Activated gamma-delta T cell treated with Interleukin-2 at 50 U/mL for 16 hours (primary cell): Measurements from ENCODE around the gene DIS3L2.

Source experiments
- DNase-seq: peaks from one replicate; pipeline ENCODE4 v3.0.0-alpha.2; 2020

DIS3L2 gene

DNA sequence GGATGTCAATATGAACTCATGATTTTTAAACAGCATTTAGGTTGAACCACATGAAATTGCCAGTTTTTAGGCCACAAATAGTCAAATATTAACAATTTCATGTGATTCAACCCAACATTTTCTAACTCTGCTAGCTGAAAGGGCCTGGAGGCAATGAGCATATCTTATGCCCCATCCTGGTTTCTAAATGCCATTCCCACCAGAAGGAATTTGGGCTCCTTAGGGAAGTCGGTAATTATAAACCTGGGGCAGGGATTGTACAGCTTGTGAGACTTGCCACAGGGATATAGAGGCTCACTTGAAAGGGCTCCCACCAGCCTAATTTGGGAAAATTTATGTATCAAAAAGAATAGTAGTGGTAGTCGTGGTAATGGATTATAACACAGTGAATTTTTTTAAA lies 238.7 kb downstream of the DIS3L2 start:
- DNase-seq: no peak

DNA sequence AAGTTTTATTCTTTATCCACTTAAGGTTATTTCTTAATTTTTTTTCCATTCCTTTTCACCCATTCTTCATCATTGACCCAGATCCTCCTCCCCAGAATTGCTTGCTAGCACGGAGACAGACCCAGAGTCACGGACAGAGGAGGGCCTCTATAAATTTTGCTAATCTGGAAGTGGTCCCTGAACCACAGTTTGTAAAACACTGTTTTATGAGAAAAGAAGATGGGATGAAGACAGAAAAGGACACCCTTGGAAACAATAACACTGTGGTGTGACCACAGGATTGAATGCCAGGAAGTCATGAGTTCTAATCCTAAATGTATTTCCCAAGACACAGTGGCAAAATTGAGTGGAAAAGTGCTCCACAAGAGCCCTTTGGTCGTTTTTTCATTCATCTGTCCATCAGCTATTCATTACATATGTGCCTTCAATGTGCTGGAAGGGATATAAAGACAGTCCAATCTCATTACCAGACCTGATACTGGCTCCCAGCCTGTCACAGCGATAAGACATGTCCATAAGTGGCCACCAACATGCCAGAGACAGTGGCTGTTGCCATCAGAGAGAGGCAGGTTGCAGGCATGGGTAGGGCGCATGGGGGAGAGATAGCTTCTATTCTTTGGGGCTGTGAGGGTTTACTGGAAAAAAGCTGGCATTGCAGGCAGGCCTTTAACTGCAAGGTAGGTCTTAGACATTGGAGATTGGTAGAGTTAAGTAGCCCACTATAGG lies 241.8 kb downstream of the DIS3L2 start:
- DNase-seq: no peak

DNA sequence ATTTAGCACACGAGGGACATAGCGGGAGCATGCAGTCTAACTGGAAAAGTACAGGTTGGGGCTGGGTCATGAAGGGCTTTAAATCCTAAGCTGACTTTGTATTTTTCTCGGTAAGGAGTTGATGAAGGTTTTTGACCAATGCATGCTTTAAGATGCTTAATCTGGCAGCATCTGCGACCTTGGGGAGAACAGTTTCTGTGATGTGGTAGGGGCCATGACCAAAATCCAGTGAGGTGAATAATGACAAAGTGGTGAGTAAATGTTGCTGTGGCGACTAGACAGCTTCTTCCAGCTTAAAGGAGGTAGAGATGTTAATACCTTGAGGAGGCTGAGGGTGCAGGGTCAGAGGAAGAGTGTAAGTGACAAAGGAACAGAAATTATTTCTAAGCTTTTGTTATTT lies 242.4 kb downstream of the DIS3L2 start:
- no peak for DNase-seq

DNA sequence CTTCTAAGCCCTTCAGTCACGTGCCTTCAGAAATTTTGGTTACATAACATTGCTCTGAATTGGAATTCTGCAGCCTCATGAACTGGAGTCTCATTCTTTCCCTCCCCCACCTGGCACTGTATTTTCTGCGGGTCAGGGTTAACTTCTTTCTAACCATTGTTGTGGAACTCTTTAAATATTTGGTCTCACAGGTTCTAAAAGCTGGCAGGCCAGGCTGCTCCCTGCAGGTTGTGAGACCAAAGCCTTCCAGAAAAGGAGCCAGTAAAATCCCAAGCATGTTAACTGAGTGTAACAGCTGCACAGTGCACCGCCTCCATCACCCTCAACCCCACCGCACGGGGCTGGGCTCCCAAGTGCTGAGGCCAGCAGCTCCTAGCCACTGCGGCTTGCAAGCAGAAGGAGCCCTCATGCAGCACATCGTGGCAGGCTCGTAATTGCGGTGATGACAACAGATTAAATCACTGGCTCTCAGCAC lies 243.0 kb downstream of the DIS3L2 start:
- DNase-seq: no peak

DNA sequence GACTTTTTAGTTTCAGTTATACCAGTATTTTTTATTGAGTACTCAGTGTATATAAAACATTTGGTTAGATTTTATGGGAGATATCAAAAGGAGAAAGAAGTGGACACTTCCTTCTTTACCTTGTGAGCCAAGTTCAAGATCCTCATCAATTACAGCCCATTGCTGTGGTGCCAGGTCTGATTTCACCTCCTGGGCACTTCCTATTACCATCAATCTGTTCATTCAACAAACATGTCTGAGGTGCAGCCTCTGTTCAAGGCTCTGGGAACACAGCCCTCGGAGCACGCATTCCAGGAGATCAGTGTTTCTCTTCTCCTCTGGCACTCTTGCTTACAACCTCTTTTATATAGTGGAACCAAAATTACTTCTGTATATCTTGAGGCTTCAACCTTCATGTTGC lies 245.7 kb downstream of the DIS3L2 start:
- no peak for DNase-seq

DNA sequence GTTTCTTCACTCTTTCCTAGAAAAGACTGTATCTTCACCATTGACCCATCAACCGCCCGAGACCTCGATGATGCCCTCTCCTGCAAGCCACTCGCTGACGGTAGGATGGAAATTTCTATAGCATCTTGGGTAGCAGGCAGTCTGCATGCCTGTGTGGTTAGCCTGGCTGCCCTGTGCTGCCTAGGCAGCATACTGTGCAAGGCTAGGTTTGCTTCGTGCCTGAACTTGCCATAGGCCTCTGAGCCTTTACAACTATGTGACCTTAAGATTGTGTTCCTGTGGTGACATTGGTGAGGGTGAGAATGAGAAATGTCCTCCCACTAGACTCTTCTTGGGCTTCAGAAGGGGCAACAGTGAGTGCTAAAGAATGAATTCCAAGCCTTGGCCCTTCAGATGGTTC lies 248.8 kb downstream of the DIS3L2 start:
- DNase-seq: no peak

DNA sequence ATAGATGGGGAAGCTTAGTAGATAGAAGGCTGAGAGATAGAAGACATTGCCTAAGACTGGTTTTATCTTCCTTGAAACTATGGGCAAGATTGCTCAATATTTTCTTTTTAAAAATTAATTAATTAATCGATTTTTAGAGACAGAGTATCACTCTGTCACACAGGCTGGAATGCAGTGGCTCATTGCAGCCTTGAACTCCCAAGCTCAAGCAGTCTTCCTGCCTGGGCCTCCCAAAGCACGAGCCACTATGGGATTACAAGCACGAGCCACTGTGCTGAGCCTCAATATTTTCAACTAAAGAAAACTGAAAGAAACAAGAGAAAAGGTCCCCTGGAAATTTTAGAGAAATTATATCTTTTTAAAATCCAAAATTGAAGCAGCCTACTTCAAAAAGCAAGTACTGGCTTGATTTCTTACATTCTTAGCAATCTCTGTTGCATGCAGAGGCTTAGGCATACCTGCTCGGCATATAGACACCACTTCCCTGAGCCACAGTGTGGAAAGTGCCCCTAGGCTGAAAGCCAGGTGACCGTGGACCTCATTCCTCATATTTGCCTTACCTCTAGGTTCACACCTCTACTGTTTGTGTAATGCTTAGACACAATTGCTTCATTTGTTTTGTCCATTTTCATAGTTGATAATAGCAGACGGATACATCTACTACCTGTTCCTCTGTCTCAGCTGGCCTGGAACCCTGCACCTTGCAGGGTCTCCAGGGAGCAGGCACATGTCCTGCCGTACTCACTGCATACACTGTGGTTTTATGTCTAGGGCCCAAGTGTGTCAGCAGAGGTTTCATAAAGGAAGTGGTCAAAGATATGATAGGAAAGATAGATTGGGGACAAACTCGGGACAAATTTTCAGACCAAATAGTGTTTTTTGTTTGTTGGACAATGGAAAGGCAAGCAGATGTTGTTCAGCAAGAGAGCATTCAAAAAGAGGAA lies 250.5 kb downstream of the DIS3L2 start:
- no peak for DNase-seq

DNA sequence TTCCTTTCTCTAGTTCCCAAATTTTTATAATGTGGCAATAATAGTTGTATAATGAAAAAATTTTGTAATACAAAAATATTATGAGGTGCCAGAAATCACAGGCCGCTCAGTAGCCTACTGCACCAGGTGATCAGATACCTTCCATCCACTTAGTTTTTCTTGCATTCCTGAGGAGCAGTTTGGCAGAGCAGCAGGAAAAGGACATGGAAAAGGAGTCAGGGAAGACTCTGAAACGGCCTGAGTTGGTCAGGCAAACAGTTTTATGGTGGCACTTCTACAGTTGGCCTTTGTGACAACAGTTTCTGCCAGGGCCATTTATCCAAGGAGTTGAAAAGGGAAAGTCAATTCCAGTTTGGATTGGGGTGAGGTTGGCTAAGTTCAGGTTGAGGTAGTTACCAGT lies 251.7 kb downstream of the DIS3L2 start:
- DNase-seq: no peak

DNA sequence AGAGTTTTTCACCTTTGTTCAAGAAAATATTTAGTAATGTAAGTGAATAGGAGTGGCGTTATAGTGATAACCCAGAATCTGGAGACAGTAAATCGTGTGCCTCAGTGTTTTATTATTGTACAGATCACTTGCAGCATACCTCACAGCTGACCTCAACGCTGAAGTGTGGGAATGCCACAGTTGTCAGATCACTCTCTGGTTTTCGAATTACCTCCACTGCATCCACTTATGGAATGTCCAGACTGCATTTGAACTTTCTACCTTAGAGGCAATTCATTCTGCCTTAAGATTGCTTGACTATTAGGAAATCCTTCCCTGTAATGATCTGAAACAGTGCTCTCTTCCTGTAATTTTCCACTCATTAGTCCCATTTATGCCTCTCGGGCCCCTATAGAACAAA lies 252.5 kb downstream of the DIS3L2 start:
- DNase-seq: no peak

DNA sequence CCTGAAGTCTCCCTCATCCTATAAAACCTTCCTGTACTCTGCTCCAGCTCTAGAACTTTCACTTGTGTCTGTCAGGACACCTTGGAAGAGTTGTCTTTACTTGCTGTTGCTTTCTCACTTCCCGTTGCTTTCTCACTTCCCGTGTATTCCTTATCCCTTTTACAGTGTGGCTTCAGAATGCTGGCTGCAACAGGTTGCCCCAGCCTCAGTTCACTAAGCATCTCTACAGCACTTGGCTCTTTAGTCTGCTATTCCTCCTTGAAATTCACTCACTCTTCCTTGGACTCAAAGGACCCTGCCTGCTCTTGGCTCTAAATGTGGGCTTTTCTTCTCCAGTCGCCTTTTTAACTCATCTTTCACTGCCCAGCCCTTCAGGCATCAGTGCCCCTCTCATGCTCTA lies 254.5 kb downstream of the DIS3L2 start:
- no peak for DNase-seq

DNA sequence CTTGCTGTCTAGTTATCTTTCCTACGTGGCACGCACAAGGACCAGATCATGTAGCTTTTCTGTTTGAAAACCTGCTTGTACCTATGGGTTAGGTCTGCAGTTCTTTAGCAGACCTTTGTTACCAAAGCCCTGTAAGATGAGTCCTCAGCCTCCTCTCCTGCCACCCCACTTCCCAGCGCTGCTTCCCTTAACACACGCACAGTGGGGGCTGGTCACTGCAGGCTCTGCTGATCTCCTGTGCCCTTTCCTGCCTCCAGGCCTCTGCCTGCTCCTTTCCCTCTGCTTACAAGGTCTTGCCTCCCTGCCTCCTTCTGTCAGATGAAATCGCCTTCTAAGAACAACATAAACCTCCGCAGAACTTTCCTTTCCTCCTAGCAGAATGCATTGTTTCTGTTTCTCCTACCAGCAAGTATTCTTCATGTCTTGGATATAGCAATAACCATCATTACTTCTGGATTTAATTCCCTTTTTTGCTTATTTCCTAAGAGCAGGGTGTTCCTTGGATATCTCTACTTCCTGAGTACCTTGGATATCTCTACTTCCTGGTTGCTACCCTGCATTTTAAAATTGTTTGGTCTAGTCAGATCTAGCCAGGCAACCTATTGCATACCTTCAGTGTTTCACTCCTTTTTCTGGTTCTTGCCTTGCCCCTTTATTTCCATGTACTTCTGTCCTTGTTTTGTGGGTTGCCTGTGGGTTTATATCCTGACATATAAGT lies 257.4 kb downstream of the DIS3L2 start:
- no peak for DNase-seq

DNA sequence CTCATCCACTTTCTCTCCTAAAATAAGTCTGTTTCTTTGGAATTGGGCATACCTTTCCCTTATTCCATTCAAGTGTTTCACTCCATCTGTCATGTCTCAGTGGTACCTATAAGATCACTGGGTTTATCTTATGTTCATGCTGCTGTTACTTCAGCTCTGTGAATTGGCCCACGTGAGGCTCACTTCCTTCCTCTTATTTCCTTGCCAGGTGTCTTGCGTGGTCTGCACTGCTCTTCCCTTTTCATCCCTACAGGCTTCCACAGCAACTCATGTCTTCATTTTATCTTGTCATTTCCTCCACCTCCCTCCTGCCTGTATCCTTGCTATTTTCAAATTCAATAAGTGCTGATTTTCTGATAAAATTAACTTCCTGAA lies 258.0 kb downstream of the DIS3L2 start:
- DNase-seq: no peak

DNA sequence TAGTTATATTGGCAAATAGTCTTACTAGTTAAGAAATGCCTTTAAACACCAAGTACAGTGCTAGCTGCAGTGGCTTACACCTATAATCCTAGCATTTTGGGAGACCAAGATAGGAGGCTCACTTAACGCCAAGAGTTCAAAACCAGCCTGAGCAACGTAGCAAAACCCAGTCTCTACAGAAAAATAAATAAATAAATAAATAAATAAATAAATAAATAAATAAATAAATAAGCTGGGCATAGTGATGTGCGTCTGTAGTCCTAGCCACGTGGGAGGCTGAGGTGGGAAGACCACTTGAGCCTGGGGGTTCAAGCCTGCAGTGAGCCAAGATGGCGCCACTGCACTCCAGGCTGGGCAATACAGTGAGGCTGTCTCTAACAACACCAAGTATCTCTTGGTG lies 258.4 kb downstream of the DIS3L2 start:
- no peak for DNase-seq

DNA sequence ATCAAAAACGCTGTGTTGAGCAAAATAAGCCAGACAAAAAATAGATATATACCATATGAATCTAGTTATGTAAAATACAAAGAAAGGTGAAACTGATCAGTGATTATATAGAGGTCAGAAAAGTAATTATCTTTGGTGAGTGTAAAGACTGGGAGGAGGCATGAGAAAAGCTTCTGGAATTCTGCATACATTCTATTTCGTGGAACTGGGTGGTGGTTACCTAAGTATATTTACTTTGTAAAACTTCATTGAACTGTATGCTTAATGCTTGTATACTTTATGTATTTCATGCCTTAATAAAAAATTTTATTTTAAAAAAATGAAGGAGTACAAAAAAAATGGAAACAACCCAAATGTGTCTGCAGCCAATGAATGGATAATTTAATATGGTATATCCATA lies 263.9 kb downstream of the DIS3L2 start:
- no peak for DNase-seq

DNA sequence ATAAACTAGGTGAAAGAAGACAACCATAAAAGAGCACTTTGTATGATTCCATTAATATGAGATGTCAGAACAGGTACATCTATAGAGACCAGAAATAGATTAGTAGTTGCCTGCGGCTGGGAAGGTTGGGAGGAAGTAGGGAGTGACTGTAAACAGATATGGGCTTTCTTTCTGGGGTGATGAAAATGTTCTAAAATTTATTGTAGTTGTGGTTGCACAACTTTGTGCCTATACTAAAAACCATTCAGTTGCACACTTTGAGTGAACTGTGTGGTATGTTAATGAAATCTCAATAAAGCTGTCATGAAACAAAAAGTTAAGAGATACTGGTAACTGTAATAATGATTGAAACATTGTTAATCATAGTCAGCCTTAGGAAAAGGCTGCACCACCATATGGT lies 264.4 kb downstream of the DIS3L2 start:
- no peak for DNase-seq

DNA sequence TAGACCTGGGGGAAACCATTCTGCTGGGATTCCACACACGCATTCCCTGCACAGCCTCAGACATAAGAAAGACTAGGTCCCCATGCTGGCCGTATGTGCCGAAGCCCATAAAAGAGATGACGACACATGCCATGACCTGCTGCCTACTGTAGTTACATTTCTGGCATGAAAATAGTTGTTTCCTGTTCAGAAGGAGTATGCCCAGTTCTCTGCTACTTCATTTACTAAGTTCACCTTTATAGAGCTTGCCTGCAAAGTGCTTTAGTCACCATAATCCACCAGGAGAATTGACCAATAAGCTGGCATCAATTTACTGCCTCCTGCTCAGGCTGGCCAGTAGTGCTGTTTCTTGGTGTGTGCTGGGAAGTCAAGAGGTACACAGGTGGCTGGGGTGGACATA lies 266.8 kb downstream of the DIS3L2 start:
- no peak for DNase-seq

DNA sequence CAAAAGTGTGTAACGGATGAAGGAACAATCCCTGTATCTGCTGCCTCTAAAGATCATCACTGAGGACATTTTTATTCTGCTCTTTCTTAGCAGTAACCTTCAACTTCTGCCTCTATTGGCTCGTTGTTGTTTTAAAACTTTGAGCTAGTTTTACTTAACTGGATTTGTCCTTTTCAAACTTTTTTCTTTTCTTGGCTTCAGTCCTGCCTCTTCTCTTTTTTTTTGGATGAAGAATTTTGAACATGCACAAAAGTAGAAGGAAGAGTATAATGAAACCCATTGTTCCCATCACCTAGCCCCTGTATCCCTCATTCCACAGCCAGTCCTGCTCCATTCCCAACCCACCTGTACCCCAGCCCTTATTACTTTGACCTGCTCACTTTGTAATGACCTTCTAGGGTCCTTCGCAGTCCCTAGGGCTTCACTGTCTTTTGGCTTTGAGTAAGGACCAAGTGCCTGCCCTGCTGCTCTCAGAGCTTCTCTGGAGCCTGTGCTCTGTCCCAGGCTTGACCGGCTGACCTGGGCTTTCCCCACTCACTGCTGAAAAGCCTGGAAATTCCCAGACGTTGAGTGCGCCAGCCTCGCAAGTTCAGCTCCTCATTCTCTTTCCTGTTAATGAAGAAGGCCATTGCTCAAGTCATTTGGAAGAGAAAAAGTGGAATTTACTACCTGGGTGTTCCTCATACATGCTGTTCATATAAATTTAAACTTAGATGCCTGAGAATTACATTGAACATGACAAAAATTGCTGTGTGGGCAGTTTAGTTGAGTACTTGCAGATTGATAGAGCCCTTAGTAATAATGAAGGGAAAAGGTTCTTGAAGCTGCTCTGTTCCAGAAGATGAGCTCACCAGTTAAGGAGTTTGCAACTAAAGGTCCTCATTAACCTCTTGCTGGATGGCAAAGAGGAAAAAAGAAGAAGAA lies 267.7 kb downstream of the DIS3L2 start:
- DNase-seq: no peak

DNA sequence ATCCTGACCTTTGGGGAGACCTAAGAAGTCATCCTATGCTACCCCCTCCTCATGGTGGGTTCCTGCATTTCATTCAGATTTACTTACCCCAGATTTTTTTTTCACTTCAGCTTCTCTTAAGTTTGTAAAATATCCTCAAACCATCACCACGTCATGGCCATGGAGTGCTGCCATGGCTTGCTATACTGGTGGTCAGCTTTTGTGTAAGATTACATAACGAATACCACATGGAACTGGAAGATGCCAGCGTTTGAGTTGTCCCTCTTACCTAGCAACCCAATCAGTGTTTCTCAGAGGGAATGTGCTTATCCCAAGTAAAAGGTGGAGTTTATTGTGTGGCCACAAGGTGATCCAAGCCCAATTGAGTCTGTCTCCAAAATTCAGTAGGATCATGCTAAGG lies 268.4 kb downstream of the DIS3L2 start:
- DNase-seq: no peak

DNA sequence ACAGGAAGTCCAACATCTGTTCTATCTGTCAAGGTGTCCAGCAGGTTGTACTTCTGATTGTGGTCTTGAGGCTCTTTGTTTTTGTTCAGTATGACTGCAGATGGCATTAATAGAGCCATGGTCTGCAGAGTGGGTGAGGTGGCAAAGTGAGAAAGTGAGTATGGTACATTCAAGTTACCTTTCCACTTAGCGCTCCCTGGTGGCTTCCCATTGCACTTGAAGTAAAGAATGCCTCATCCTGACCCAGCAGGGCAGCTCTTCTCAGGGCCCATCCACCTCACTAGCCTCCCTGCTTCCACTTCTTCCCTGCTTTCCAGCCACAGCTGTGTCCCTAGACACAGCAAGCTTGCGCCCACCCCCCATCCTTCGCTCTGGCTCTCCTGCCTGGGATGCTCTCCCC lies 269.0 kb downstream of the DIS3L2 start:
- DNase-seq: no peak

DNA sequence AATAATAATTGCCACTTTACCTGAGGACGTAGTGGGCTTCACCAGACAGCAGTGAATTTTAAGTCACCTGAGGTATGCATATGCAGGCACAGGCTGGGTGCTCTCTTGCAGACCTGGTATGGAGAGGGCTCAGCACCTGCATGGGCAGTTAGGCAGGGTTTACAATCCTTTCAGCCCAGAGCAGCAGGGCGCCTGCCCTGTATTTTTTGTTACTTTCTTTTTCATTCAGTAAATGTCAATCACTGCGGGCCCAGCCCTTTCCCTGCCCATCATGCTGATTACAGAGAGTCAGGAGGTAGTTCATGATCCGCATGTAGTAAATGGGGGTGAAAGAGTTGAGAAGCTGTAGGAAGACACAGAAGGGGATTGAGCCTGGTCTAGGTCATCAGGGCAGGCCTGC lies 270.0 kb downstream of the DIS3L2 start:
- no peak for DNase-seq

DNA sequence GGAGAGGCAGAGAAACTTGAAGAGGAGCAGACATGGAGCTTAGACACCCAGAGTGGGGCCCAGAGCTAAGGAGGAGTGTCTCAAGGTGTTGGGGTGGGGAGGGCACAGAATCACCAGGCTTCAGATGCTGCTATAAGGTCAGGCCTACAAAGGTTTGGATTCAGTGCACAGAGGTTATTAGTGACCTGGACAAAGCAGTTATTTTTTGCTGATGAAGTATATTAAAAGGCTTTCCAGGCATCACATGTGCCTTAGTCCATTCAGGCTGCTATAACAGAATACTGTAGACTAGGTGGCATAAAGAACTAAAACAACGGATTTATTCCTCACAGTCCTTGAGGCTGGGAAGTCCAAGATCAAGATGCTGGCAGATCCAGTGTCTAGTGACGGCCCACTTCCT lies 271.4 kb downstream of the DIS3L2 start:
- no peak for DNase-seq

DNA sequence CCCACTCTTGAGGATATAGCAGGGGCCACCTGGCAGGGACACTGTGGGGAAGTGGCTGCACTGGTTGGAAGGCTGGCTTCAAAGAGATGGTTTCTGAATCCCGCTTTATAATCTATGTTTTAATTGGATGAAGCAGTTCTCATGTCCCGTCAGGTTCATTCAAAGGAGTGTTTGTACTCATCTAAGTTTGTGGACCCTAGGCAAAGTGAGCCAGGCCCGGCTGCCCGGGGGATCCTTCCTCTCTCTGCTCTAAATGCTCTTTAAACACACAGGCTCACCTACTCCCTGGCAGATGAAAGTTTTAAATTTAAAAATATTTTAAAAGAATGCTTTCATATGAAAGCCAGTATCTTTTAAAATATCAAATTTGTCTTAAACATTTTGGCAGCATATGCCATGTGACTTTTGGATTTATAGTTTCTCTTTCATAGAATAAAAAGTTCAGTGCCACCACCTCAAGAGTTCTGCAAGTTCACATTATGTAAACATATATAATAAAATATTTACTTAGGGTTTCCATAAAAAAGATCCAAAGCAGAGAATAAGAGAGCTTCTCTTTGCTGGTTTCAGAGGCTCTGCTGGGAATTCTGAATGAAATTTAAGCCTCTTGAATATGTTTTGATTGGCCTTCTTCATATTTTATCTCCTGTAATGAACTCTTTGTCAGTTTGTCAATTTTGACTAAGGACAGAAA lies 273.6 kb downstream of the DIS3L2 start:
- no peak for DNase-seq
